Jurkat, Clone E6-1 (cell line): ENCODE data around the gene FEZF1. TPM values are rescaled to one million over a fixed set of nuclear protein-coding genes. Genes with fewer than 3 reads are reported as not detected.

Experiments
- DNase-seq: peaks from one replicate; pipeline ENCODE4 v3.0.0-alpha.2; 2011; ENCODE audit warnings: low read depth, low spot score
- H3K4me3 ChIP-seq: 2 replicates; pipeline ENCODE4 v1.5.1; 2011; ENCODE audit warnings: mild to moderate bottlenecking, low read length, control low read depth, moderate library complexity
- polyA plus RNA-seq: library from polyadenylated mRNA; unstranded; fragments of >200 nt; gene quantifications from one replicate; pipeline ENCODE4 v1.2.1, GENCODE V29; 2012; ENCODE audit warnings: missing spikeins; ENCODE audit not compliant: insufficient read length, insufficient read depth

The FEZF1 gene
- polyA plus RNA-seq, result not detected

DNA sequence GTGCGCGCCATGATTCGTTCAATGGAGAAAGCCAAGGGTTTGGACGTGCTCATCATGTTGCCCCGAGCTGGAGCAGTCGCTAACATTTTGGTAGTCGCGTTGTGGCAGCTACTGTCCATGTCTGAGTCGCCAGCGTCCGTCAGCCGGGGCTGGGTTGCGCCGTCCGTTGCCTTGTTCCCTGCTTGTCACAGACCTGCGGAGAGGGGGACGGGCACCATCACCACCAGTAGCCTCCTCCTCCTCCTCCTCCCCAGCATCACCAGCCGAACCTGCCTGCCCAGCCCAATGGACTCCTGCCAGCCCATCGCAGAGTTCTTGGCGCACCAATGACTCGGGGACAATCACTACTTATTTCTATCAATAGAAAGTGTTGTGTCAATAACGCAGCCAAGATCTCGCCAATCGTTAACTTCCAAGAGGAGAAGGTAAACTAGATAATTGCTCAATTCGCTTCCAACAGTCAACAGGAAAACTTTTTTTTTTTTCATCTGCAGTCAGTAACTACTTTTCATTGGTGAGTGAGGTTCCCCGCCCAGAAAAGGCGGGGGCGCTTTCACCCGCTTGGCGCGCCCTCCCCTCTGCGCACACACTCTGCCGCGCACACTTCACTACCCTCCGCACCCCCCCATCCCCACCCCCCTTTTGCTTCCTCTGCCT is at the start of gene FEZF1:
Gene FEZF1 (minus strand): TSS at position 432 of the 657 bp plus-strand sequence. CDS start 313 bp downstream, at position 119.
- H3K4me3 ChIP-seq, result no peak within 1 kb of the TSS
- DNase-seq, result no peak

DNA sequence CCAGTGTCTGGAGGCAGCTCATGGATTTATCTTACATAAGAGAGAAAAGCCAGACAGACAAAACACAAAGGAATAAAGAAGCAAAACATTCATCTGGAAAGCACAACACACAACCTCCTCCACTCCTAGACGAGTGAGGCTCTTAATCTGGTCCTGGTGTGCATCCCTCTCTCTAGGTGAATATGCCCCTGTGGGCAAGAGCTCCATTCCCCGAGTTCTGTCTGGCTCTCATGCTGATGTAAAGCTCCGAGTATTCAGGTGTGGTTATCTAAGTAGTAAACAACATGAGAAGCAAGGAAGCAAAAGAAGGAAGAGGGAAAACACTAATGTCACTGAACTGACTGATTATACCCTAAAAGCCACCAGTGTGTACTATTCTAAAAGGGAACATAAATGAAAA is 47.9 kb upstream of the FEZF1 start:
- no peak for DNase-seq
- no peak overlapping the region for H3K4me3 ChIP-seq

DNA sequence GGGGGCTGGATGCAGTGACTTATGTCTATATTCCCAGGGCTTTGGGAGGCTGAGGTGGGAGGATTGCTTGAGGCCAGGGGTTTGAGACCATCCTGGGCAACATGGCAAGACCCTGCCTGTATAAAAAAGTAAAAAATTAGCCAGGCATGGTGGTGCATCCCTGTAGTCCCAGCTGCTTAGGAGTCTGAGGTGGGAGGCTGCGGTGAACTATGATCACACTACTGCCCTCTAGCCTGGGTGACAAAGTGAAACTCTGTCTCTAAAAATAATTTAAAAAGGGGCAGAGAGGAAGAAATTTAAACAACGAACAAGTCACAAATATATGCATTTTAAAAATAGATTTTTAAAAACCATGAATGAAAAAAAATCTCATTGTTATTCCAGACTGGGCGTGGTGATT is 46.2 kb upstream of the FEZF1 start:
- DNase-seq, result no peak
- H3K4me3 ChIP-seq, result no peak overlapping the region

DNA sequence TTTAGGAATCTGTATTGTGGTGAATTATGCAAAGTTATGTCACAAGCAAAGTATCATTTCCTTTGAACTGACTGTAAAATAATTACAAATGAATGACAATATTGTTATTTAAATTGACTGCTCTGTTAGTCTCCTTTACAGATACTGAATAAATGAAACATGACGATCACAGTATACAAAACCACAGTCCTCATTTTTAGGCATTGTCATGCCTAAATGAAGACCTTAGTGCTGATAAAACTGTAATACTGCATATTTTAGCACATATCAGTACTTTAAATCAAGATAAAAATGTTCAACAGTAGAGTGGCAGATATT is 39.7 kb upstream of the FEZF1 start:
- no peak for DNase-seq
- no peak overlapping the region for H3K4me3 ChIP-seq

DNA sequence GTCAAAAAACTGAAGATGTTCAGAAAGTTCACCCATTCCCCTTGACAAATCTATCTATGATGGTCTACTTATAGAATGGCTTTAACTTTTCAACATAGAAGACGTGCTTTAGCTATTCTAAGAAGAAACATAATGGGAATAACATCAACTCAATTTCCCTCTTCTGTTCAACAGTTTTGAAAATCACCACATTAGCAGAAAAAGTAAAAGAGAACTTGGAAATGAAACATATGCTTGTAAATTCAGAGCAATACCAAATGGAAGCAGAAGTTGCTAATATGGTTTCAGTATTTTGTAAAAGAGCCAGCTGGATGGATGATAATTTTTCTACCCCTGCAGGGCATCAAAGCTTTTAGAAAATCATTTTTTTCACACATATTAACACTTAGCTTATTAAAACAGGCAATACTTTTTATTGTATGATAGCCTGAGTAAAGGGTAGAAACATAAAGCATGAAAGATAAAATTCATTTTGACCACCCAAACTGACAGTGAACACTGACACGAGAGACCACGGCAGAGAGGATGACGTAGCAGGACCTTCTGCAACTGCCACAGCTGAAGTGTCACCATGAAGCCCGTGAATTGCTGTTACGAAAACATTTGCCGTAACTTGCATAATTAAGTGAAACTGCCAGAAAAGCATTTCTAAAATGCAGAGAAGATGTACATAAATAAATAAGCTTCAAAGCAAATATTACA is 39.2 kb upstream of the FEZF1 start:
- no peak overlapping the region for H3K4me3 ChIP-seq
- DNase-seq, result no peak

DNA sequence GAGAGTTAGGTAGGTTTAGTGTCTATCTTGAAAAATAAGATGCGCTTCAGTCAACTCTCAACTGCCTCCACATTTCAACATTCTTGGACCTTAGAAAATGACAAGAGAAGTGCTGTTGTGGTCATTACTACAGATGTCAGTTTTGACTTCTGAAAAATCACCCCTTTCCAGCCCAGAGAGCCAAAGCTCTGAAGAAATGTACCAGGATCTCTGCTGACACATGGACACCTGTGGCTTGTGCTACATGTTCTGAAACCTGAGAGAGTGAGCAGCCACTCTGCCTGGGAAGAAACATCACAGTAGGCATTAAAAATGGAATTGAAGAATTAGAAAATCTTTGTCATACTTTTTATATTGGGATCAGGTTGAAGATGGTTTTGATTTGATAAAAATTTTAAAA is 35.9 kb upstream of the FEZF1 start:
- DNase-seq, result no peak
- H3K4me3 ChIP-seq, result no peak overlapping the region

DNA sequence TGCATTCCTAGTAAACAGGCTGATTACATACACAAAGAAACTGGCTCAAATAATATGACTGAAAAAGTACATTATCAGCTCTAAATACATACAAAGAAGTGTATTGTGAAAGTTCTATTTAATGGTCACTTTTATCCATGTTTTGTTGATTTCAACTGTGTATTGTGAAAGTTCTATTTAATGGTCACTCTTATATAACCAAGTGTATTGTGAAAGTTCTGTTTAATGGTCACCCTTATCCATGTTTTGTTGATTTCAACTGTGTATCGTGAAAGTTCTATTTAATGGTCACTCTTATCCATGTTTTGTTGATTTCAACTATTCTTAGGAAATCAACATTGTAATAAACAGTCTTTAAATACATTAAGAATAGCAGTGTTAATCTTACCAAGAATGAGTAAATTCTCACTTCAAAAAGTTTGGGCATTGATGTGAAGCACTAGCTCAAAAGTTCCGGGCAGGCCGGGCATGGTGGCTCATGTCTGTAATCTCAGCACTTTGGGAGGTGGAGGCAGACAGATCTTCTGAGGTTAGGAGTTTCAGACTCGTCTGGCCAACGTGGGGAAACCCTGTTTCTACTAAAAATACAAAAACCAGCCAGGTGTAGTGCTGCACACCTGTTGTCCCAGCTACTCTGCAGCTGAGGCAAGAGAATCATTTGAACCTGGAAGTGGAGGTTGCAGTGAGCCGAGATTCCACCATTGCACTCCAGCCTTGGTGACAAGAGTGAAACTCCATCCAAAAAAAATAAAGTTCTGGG is 34.8 kb upstream of the FEZF1 start:
- no peak overlapping the region for H3K4me3 ChIP-seq
- DNase-seq, result no peak

DNA sequence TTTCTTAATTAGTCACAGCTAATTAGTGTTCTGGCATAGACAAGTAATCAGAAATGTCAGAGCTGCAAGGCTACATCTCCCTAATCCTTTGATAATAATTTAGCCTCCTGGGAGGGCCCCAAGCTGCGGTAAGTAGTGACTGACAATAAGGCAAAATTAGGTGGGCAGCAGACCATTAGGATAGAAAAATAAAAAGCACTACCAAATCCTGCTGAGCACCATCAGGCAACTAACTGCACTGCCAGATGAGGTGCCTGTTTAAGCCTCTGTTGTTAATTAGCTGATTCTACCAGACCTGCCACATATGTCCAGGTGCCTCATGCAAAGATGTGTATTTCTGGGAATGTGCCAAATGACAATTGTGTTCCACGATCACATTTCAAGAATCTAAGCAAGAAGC is 32.5 kb upstream of the FEZF1 start:
- H3K4me3 ChIP-seq, result no peak overlapping the region
- no peak for DNase-seq

DNA sequence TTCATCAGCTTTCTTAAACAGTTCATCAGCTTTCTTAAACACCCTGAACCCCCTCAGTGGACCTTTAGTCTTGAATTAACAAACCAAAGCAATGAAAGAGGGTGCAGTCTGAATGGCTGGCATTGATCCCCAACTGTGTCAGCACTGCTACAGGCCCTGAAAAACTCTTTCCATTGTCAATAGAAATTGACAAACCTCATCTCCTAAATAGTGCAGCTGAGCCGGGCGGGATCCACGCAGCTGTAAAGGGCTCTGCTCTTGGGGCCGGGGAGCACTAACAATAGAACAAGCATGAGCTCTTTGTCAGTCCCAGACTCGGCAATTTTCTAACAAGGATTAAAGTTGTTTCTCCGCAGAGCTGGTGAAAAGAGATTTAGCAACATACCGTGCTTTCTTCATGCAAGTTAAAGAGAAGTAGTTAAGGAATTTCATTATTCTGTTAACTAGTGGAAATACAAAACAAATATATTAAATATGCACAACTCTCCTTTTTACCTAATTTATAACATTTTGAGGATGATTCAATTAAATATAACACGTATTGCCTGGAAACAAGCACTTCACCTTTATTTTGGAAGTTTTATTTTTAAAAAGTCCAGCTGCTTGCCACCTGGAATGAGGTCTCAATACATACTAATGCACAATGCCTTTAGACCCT is 24.7 kb upstream of the FEZF1 start:
- no peak overlapping the region for H3K4me3 ChIP-seq
- DNase-seq, result no peak

DNA sequence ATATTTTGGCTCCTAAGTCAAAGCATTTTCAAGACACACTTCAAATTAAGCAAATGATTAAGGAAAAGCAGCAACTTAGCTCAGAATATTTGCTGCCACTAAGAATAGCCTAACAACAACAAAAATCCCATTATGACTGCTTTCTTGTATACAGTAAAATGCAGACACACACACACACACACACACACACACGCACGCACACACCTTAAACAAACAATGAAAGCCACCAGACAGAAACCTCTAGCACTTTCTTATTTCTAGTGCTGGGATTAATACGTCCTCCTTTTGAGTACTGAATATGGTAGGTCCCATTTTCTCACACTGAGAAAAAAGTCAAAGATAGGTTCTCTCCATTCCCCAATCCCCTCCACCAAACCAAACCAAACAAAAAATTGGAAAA is 23.4 kb upstream of the FEZF1 start:
- no peak overlapping the region for H3K4me3 ChIP-seq
- no peak for DNase-seq

DNA sequence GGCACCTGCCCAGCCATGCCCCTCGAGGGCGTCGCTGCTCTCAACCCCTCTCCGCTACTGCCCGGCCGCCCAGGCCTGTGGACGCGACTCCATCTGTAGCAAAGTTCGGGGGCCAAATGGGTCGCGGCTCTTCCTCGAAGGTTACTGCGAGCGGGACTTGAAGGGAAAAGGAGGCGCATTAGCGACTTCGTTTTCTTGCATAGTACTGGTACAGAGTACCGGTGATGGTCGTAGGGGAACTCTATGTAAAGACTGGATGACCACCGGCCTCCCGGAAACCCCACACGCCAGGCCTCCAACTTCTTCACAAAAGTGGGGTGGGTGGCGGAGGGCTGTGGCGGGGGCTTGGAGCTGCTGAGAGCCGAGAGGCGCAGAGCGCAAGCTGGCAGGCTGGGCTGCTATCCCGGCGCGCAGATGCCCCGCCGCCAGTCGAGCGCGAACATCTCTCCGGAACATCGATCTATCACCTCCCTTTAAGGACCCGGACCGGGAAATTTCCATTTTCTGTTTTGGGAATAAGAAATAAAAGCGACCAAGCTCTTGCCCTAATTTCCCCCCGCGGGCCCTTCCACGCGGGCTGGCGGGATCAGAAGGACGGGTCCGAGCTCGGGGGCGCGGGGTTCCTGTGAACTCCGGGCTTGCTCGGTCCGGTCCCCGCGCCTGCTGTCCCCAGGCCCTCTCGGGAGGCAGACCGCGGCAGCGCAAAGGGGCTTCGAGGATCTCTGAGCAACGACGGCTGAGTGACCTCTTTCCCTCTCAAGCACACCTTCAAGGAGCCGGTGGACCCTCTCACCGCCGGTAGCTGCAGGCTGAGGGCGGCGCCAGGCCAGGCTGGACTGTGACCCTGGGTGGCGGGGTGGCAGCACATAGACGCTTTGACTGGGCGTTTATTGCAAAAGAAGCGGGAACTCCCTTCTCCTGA is 12.2 kb upstream of the FEZF1 start:
- DNase-seq, result no peak
- H3K4me3 ChIP-seq, result no peak overlapping the region

DNA sequence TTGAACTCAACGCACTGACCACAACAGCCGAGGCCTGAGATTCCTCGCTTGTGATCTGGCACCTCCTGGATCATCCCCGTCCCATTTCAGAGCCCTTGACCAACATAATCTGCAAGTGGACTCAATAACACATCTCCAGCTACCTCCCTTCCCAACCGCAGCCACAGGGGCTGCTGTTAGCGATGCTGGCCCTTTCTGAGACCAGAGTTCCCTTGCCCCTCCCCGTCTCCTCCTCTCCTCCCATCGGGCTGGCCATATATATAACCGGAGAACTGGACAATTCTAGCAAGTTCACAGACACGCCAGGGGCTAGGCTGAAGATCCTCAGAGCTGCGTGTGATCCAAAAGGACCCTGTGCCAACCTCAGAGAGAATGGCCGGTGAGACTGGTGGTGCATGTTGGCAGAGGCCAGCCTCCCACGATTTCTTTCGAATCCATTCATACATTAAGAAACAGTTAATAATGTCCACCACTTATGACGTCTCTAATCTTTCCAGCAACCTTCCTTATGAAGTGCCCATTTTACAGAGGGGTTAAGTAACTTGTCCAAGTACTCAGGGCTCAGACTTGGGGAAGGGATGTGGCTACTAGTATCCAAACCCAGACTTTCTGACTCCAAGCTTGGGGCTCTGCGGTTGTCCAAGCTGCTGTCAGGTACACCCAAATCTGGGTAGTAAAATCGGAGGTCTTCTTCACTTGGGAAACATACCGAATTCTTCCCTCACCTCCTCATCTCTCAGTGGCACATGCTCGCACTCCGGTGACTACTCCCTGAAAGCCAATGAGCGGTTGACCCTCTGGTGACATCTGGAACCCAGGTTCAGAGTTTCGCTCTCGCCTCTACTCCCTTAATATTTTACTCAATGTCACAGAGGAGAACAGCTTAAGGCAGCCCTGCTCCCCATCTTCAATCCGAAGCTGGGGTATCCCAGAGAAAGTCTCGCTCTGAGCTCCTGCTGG is 11.2 kb upstream of the FEZF1 start:
- H3K4me3 ChIP-seq, result no peak overlapping the region
- no peak for DNase-seq

DNA sequence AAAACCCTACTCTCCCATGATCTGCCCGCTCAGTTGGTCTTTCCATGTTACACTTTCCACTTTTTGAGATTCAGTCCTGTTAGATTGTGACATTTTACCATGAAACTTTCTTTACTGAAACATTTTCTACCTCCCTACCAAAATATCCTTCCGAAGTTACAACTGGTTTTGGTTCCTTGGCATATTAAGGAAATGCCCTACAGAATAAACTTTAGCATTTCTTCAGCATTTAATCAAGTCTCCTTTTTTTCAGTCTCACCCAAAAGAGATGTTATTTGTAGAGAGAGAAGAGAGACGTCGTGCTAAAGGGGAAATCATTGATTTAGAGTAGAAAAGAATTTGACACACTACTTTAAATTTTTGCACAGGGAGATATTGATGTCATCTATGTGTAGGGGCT is 9.7 kb upstream of the FEZF1 start:
- no peak overlapping the region for H3K4me3 ChIP-seq
- no peak for DNase-seq

DNA sequence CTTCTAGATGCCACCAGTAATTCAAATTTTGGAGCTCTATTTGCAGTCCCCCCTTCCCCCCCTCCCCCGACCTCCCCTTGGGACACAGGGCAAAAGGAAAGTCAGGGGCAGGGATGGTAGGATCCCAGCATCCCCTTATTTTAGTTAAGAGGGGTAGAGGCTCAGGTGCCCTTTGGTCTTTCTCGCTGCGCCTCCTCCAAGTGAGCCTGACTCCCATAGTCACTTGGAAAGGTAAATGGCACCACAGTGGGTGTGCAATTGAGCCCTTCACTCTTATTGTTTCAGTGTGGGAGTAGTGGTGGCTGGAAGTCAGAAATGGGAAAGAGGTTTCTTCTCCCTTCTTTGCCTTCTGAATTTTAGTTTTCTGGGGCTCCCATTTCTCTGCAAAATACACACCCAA is 8.2 kb upstream of the FEZF1 start:
- no peak overlapping the region for H3K4me3 ChIP-seq
- DNase-seq, result no peak

DNA sequence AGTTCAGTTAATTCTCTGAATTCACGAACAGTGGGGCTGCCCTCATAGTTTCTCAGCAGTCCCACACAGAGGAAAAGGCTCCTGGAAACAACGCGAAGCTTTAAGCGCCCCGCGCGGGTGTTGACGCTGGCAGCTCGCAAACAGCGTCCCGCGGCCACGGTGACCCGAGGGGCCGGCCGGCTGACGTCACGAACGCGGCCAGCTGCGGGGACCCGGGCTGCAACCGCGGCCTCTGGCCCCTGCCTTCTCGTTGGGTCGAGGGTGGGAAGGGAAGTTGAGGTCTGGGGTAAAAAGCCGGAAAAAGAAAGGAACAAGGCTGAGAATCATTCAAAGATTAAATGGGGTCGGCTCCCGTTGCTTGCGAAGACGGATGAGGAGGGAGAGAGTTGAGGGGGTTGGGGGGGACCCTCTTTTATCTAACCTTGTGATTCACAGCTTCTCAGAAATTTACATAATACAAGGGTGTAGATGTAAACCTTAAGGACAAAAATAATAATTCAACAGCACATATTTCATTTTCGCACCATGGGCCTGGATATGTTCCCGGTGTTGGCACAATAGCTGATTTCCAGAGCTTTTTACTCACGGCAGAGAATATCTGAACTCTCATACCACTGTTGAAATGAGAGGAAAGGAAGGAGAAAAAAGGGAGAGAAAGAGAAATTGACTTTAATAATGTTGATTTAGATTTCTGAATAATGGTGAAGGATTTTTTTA is 7.3 kb upstream of the FEZF1 start:
- H3K4me3 ChIP-seq, result no peak overlapping the region

DNA sequence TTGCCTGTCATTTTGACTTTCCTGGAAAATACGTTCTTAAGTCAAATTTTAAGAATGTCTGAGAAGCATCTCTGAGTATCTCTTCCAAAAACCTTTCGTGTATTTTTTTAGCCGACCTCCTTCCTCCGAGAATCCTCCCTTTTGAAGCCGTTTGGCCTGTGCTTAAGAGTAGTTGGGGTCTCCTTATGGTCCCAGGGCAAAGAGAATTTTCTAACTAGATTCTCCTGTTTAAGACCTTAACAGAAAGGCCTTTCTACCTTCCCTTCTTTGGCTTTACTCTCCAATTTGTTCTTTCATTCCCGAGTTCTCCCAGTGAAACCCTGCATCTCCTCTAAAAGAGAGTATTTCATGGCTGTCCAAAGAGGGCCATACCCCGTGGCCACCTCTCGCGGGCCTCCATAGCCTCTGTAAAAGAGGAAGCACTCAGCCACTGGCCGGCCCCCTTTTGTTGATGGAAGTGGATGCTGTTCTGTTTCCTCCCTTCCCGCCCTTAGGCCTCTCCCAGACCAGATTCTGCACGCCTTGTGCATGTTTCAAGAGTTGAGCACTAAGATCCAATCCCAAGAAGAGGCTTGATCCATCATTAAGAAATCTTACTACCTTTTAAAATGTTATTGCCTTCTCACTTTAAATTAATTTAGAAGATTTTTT is 6.6 kb upstream of the FEZF1 start:
- DNase-seq, result no peak
- no peak overlapping the region for H3K4me3 ChIP-seq

More for the DNA sequence above, 7.3 kb upstream of the FEZF1 start:
- DNase-seq, result no peak
